CD4-positive, alpha-beta memory T cell (primary cell): Measurements from ENCODE around the gene VLDLR. TPM values are rescaled to one million over a fixed set of nuclear protein-coding genes. Genes with fewer than 3 reads are reported as not detected.

Experiments
- CTCF ChIA-PET: fragments of 350-600 bp; sonication (Branson Sonifier 250); formaldehyde crosslinking; loops from one replicate; lab custom pipeline; 2021; ENCODE audit warnings: inconsistent platforms; ENCODE audit not compliant: partially characterized antibody; lab: Charles Lee
- POLR2A ChIA-PET: fragments of 350-600 bp; sonication (Branson Sonifier 250); formaldehyde crosslinking; loops from one replicate; lab custom pipeline; 2021; ENCODE audit not compliant: partially characterized antibody; lab: Charles Lee
- DNase-seq, 5 donors: peaks; one replicate each; pipeline versions ENCODE4 v3.0.0 to v3.0.0-alpha.2; 2020 to 2022; ENCODE audit warnings: mixed read lengths in 1 of 5
- H3K27ac ChIP-seq: one replicate; pipeline ENCODE4 v1.7.0; 2013; ENCODE audit warnings: low read depth, low read length
- H3K27me3 ChIP-seq: 2 replicates; pipeline ENCODE4 v1.7.0; 2013; ENCODE audit warnings: mild to moderate bottlenecking, low read length, moderate library complexity; ENCODE audit not compliant: insufficient read depth
- H3K36me3 ChIP-seq: 2 replicates; pipeline ENCODE4 v1.7.0; 2013; ENCODE audit warnings: mild to moderate bottlenecking, low read length, moderate library complexity; ENCODE audit not compliant: insufficient read depth
- H3K4me1 ChIP-seq: 2 replicates; pipeline ENCODE4 v1.7.0; 2013; ENCODE audit warnings: mild to moderate bottlenecking, low read length, moderate library complexity; ENCODE audit not compliant: insufficient read depth
- H3K4me3 ChIP-seq, 2 donors: one replicate each; pipeline ENCODE4 v1.7.0; 2013; ENCODE audit warnings: low read length in 2 of 2, mild to moderate bottlenecking in 1 of 2
- H3K9me3 ChIP-seq, 2 donors: one replicate each; pipeline ENCODE4 v1.7.0; 2013; ENCODE audit warnings: low read length in 2 of 2, control low read depth in 1 of 2; ENCODE audit not compliant: control insufficient read depth in 1 of 2
- H3K27ac Mint-ChIP-seq, 7 donors: one replicate each; pipeline ENCODE4 v1.8.0; 2020 to 2021; ENCODE audit warnings: mixed read lengths in 7 of 7, mild to moderate bottlenecking in 6 of 7, inconsistent platforms in 3 of 7, moderate library complexity in 3 of 7
- H3K27me3 Mint-ChIP-seq, 2 donors: one replicate each; pipeline ENCODE4 v1.8.0; 2020 to 2021; ENCODE audit warnings: mixed read lengths in 2 of 2
- H3K36me3 Mint-ChIP-seq, 2 donors: one replicate each; pipeline ENCODE4 v1.8.0; 2020 to 2021; ENCODE audit warnings: mixed read lengths in 2 of 2, inconsistent platforms in 1 of 2, mild to moderate bottlenecking in 1 of 2
- H3K4me1 Mint-ChIP-seq, 4 donors: one replicate each; pipeline ENCODE4 v1.8.0; 2020 to 2021; ENCODE audit warnings: mixed read lengths in 4 of 4, mild to moderate bottlenecking in 1 of 4
- H3K4me3 Mint-ChIP-seq, 8 donors: one replicate each; pipeline ENCODE4 v1.8.0; 2020 to 2021; ENCODE audit warnings: mixed read lengths in 8 of 8, mild to moderate bottlenecking in 7 of 8, moderate library complexity in 6 of 8, inconsistent platforms in 3 of 8
- H3K9me3 Mint-ChIP-seq, 8 donors: one replicate each; pipeline ENCODE4 v1.8.0; 2020 to 2021; ENCODE audit warnings: mixed read lengths in 8 of 8, mild to moderate bottlenecking in 5 of 8, inconsistent platforms in 3 of 8, moderate library complexity in 1 of 8
- intact Hi-C: fragments of 100-400 bp; cut with micrococcal nuclease; formaldehyde crosslinking; loops from one replicate; pipeline ENCODE4 v1.15.1; 2023
- polyA plus RNA-seq, 2 donors: library from polyadenylated mRNA; unstranded; fragments of 300-500 nt; fragmentation: Illumina TruSeq; gene quantifications; one replicate each; pipeline ENCODE4 v1.2.3, GENCODE V29; 2021
- total RNA-seq, 2 experiments: library from RNA; stranded (reverse); gene quantifications; one replicate each; pipeline ENCODE4 v1.2.3, GENCODE V29; 2021

VLDLR gene
- total and polyA plus RNA-seq, 4 experiments from 2014 or later: 0.07 to 0.50 (median 0.26) TPM

- H3K4me3 Mint-ChIP-seq: no peak overlapping the region
- intact Hi-C loops: no loop called here
- no peak for DNase-seq
- no peak overlapping the region for H3K27ac ChIP-seq
- H3K27ac Mint-ChIP-seq: no peak overlapping the region
- H3K4me1 Mint-ChIP-seq: no peaks in the 10 kb centered on the region
- no peaks in the 10 kb centered on the region for H3K36me3 ChIP-seq
- H3K9me3 ChIP-seq: no peaks in the 10 kb centered on the region
- no peak overlapping the region for H3K4me3 ChIP-seq
- ChIA-PET POLR2A (no interaction called here), CTCF (no interaction called here)
- no peaks in the 10 kb centered on the region for H3K4me1 ChIP-seq
- peaks cover 0 to 12% (median 7%) of the 10 kb centered on the region in 8 donors for H3K9me3 Mint-ChIP-seq
- peaks cover 0 to 4% of the 10 kb centered on the region in 2 donors for H3K36me3 Mint-ChIP-seq
- H3K27me3 Mint-ChIP-seq: peaks cover 8 to 9% of the 10 kb centered on the region in 2 donors
- no peaks in the 10 kb centered on the region for H3K27me3 ChIP-seq
These were observed 24.1 kb upstream of the VLDLR start for GRCh38 chr9:2597483-2597882.

GRCh38 chr9:2599896-2600295 is 21.7 kb upstream of the VLDLR start:
- Mint-ChIP-seq H3K27me3 (peaks cover 6 to 7% of the 10 kb centered on the region in 2 donors), H3K36me3 (no peaks in the 10 kb centered on the region), H3K9me3 (no peaks in the 10 kb centered on the region), H3K27ac (no peak overlapping the region), H3K4me1 (no peaks in the 10 kb centered on the region), H3K4me3 (no peak overlapping the region)
- POLR2A ChIA-PET: no interaction called here
- Histone ChIP-seq H3K36me3 (no peaks in the 10 kb centered on the region), H3K4me3 (no peak overlapping the region), H3K27ac (no peak overlapping the region), H3K9me3 (no peaks in the 10 kb centered on the region), H3K27me3 (no peaks in the 10 kb centered on the region), H3K4me1 (no peaks in the 10 kb centered on the region)
- intact Hi-C loops: no loop called here
- CTCF ChIA-PET: no interaction called here
- DNase-seq: no peak

- peaks cover 6 to 7% of the 10 kb centered on the region in 2 donors for H3K27me3 Mint-ChIP-seq
- no peaks in the 10 kb centered on the region for H3K4me1 Mint-ChIP-seq
- H3K36me3 Mint-ChIP-seq: no peaks in the 10 kb centered on the region
- no peak for DNase-seq
- no peak overlapping the region for H3K27ac Mint-ChIP-seq
- no peaks in the 10 kb centered on the region for H3K27me3 ChIP-seq
- H3K4me3 Mint-ChIP-seq: no peak overlapping the region
- intact Hi-C loops: no loop called here
- no peaks in the 10 kb centered on the region for H3K4me1 ChIP-seq
- H3K9me3 ChIP-seq: no peaks in the 10 kb centered on the region
- no peak overlapping the region for H3K4me3 ChIP-seq
- no peaks in the 10 kb centered on the region for H3K9me3 Mint-ChIP-seq
- no peak overlapping the region for H3K27ac ChIP-seq
- ChIA-PET CTCF (no interaction called here), POLR2A (no interaction called here)
- H3K36me3 ChIP-seq: no peaks in the 10 kb centered on the region
These were observed 21.3 kb upstream of the VLDLR start for GRCh38 chr9:2600307-2600706.

GRCh38 chr9:2601785-2602378 is 19.7 kb upstream of the VLDLR start:
- Histone ChIP-seq H3K27ac (no peak overlapping the region), H3K4me1 (no peaks in the 10 kb centered on the region), H3K9me3 (no peaks in the 10 kb centered on the region), H3K36me3 (no peaks in the 10 kb centered on the region), H3K27me3 (no peaks in the 10 kb centered on the region), H3K4me3 (no peak overlapping the region)
- ChIA-PET POLR2A (no interaction called here), CTCF (no interaction called here)
- Mint-ChIP-seq H3K36me3 (no peaks in the 10 kb centered on the region), H3K4me1 (no peaks in the 10 kb centered on the region), H3K9me3 (no peaks in the 10 kb centered on the region), H3K27ac (peak overlapping the region in 1 of 7 donors; percentile 18), H3K27me3 (peaks cover 6 to 7% of the 10 kb centered on the region in 2 donors), H3K4me3 (no peak overlapping the region)
- intact Hi-C loops: no loop called here
- no peak for DNase-seq

- CTCF ChIA-PET: no interaction called here
- Mint-ChIP-seq H3K27ac (no peak overlapping the region), H3K36me3 (no peaks in the 10 kb centered on the region), H3K4me3 (no peak overlapping the region), H3K4me1 (no peaks in the 10 kb centered on the region), H3K27me3 (peaks cover 4 to 5% of the 10 kb centered on the region in 2 donors), H3K9me3 (no peaks in the 10 kb centered on the region)
- Histone ChIP-seq H3K9me3 (no peaks in the 10 kb centered on the region), H3K36me3 (no peaks in the 10 kb centered on the region), H3K4me1 (no peaks in the 10 kb centered on the region), H3K27ac (no peak overlapping the region), H3K4me3 (no peak overlapping the region), H3K27me3 (no peaks in the 10 kb centered on the region)
- DNase-seq: no peak
- intact Hi-C loops: no loop called here
- POLR2A ChIA-PET: no interaction called here
These were observed 18.9 kb upstream of the VLDLR start for GRCh38 chr9:2602704-2603116.

GRCh38 chr9:2603621-2604020 is 18.0 kb upstream of the VLDLR start:
- intact Hi-C loops: no loop called here
- no peak for DNase-seq
- no peak overlapping the region for H3K27ac Mint-ChIP-seq
- peaks cover 5% of the 10 kb centered on the region in 2 donors for H3K27me3 Mint-ChIP-seq
- POLR2A ChIA-PET: no interaction called here
- H3K27me3 ChIP-seq: no peaks in the 10 kb centered on the region
- no peak overlapping the region for H3K4me3 Mint-ChIP-seq
- H3K9me3 Mint-ChIP-seq: no peaks in the 10 kb centered on the region
- H3K9me3 ChIP-seq: no peaks in the 10 kb centered on the region
- no peaks in the 10 kb centered on the region for H3K4me1 Mint-ChIP-seq
- H3K4me1 ChIP-seq: no peaks in the 10 kb centered on the region
- H3K36me3 Mint-ChIP-seq: no peaks in the 10 kb centered on the region
- no peak overlapping the region for H3K4me3 ChIP-seq
- no peak overlapping the region for H3K27ac ChIP-seq
- CTCF ChIA-PET: no interaction called here
- H3K36me3 ChIP-seq: no peaks in the 10 kb centered on the region

- ChIA-PET CTCF (no interaction called here), POLR2A (no interaction called here)
- no peak for DNase-seq
- no peaks in the 10 kb centered on the region for H3K36me3 Mint-ChIP-seq
- no peak overlapping the region for H3K27ac ChIP-seq
- H3K4me1 Mint-ChIP-seq: no peaks in the 10 kb centered on the region
- no peak overlapping the region for H3K4me3 Mint-ChIP-seq
- H3K4me3 ChIP-seq: no peak overlapping the region
- intact Hi-C loops: no loop called here
- no peaks in the 10 kb centered on the region for H3K4me1 ChIP-seq
- H3K27me3 ChIP-seq: no peaks in the 10 kb centered on the region
- no peak overlapping the region for H3K27ac Mint-ChIP-seq
- H3K9me3 Mint-ChIP-seq: no peaks in the 10 kb centered on the region
- no peaks in the 10 kb centered on the region for H3K36me3 ChIP-seq
- no peaks in the 10 kb centered on the region for H3K9me3 ChIP-seq
- H3K27me3 Mint-ChIP-seq: peaks cover 3 to 5% of the 10 kb centered on the region in 2 donors
These were observed 16.3 kb upstream of the VLDLR start for GRCh38 chr9:2605246-2605645.

- Histone ChIP-seq H3K4me3 (no peak overlapping the region), H3K4me1 (no peaks in the 10 kb centered on the region), H3K27me3 (no peaks in the 10 kb centered on the region), H3K36me3 (no peaks in the 10 kb centered on the region), H3K27ac (no peak overlapping the region), H3K9me3 (no peaks in the 10 kb centered on the region)
- Mint-ChIP-seq H3K9me3 (no peaks in the 10 kb centered on the region), H3K36me3 (no peaks in the 10 kb centered on the region), H3K4me1 (no peaks in the 10 kb centered on the region), H3K4me3 (no peak overlapping the region), H3K27me3 (peaks cover 3 to 5% of the 10 kb centered on the region in 2 donors), H3K27ac (no peak overlapping the region)
- intact Hi-C loops: no loop called here
- CTCF ChIA-PET: no interaction called here
- DNase-seq: no peak
- POLR2A ChIA-PET: no interaction called here
These were observed 13.3 kb upstream of the VLDLR start for GRCh38 chr9:2608276-2608675.
